C4-2B (cell line): ENCODE data around the gene KCNAB1.
"Not testable (repeated sequence)": the region's sequence is repeated elsewhere in the genome, so short reads cannot be mapped to it uniquely, and the experiment has no call there.

ENCODE experiments used
- CTCF ChIP-seq: fragments of 450-650 bp; conservative IDR thresholded peaks from 2 replicates; pipeline ENCODE4 v1.5.1; 2017; ENCODE audit warnings: mild to moderate bottlenecking
- ZFX ChIP-seq: fragments of 450-650 bp; IDR thresholded peaks from 2 replicates; pipeline ENCODE4 v1.6.1; 2017

GRCh38 chr3:156284637-156285036, 164.3 kb downstream of the KCNAB1 start:
- TF ChIP-seq CTCF, ZFX: not testable (repeated sequence)
